T1000 (cell line): Measurements from ENCODE around the gene DAD1.
A peak's percentile ranks its signal among the peaks of the same experiment; 100 is the strongest.
"Not testable (repeated sequence)": the region's sequence is repeated elsewhere in the genome, so short reads cannot be mapped to it uniquely, and the experiment has no call there.

Experiments used
- DNase-seq: peaks from one replicate; lab custom pipeline; 2025; ENCODE audit warnings: mixed read lengths; lab: John Stamatoyannopoulos, UW

Gene DAD1

DNA sequence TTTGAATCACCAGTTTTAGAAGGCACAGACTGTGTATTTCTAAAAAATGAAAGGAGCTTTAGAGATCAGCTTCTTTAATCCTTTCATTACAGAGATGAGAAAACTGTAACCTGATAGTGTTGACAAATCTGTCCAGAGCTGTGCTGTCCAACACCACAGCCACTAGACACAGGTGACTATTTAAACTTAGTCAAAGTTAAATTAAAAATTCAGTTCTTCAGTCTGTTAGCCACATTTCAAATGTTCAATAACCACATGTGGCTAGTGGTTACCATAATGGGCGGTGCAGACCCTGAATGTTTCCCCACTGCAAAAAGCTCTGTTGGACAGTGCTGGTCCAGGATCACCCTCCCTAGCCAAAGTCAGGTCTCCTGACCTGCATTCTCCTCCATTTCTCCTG, 21.6 kb downstream of the DAD1 start:
- no peak for DNase-seq

DNA sequence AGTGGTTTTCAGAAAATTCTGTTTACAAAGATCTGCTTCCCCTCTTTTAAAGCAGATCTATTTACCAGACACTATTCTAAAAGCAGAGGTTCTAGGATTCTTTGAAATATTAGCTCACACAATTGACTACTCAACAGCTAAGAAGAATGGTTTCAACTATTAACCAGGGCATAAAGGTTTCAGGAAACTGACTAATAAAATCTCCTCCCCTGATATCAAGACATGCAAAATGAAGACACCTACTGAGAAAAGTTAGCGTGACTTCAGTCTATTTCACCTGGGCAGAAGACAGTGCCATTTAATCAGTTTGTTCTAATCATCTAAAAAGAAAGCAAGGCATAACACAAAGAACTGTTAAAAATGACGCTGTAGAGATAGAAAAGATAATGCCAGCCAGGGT, 22.2 kb downstream of the DAD1 start:
- DNase-seq, result no peak

DNA sequence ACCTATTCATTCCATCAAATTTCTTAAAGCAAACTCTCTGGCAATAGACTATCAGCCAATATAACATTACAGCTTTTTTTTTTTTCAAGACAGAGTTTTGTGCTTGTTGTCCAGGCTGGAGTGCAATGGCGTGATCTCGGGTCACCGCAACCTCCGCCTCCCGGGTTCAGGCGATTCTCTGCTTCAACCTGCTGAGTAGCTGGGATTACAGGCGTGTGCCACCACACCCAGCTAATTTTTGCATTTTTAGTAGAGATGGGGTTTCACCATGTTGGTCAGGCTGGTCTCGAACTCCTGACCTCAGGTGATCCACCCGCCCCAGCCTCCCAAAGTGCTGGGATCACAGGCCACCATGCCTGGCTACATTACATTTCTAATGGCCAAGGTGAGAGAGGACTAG, 22.8 kb downstream of the DAD1 start:
- not testable (repeated sequence) for DNase-seq

DNA sequence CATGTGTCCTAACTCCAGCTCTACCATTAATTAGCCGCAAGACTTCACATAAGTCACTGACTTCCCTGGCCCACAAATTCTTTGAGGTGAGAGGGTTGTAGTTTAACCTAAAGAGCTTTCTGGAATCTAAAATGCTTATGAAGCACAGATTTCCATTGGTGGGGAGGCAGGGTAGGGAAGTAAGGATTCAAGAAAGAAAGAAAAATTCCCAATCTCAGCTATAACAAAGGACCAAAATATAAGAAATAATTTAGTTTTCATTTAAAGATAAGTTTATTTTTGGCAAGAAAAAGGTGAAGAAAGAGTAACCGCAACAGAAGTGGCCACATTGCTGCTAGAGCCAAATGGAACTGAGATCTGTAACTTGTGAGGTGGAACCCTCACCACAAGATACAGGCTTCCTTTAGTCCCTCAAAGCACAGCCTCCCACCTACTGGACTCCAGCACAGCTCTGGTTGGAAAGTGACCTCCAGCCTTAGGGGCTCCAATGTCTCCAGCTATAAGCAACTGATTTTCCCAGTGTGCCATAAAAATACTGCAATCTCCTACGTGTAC, 23.6 kb downstream of the DAD1 start:
- no peak for DNase-seq

DNA sequence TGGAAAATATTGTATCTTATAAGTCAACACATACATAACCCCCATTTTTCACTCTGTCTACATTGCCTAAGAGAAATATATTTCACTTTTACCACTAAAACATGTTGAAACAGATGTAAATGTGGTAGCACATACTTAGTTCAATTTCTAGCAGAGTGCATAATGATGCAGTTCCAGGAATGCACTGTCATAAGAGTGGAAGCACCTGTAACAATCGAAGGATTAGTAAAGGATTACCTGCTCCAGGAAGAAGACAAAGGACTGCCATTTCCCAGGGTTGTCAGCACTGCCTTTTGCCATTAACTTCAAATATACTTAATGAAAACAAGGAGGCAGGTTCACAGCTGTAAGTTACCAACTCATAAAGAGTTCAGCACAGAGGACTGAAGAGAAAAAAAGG, 24.6 kb downstream of the DAD1 start:
- DNase-seq, result no peak

DNA sequence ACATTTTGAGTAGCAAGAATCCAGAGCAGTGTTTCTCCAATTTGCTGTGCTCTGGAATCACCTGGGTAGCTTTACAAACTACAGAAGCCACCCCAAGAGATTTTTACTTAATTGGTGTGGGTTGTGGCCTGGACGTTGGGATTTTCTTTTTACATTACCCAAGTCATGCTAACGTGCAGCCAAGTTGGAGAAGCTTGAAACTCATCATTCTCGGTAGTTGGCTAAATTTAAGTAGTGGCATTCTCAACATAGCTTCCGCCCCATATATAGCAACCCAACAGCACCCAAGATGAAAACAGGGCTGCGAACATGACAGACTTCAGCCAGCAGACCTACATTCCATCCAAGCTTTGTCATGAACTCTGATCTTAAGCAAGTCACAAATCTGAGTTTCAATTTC, 25.0 kb downstream of the DAD1 start:
- no peak for DNase-seq

DNA sequence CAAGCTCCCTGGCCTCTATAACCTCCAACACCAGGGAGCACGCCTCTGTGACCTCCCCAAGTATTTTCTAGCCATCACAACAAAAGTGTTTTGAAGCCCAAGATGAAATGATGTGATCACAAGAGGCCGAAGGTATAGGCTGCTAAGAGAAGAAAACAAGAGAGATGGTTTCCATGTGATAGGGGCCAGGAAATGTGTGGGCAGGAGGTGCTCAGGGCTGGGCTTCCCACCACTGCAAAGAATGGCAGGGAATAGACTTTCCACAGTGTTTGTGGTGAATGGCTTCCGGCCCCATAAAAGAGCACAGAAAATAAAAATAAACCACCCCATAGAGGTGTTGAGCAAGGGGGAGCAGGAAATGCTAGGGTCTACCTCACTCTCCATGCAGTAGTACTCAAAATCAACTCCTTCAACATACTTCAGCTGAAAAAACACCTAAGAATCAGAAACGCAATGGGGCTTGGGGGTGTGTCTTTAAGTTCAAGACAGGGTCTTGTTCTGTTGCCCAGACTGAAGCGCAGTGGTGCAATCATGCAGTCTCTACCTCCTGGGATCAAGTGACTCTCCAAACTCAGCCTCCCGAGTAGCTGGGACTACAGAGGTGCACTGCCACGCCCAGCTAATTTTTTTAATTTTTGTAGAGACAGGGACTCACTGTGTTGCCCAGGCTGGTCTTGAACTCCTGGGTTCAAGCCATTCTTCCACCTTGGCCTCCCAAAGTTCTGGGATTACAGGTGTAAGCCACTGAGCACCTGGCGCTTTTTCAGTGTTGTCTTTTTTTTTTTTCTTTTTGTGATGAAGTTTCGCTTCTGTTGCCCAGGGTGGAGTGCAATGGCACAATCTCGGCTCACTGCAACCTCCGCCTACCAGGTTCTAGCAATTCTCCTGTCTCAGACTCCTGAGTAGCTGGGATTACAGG, 27.1 kb downstream of the DAD1 start:
- no peak for DNase-seq

DNA sequence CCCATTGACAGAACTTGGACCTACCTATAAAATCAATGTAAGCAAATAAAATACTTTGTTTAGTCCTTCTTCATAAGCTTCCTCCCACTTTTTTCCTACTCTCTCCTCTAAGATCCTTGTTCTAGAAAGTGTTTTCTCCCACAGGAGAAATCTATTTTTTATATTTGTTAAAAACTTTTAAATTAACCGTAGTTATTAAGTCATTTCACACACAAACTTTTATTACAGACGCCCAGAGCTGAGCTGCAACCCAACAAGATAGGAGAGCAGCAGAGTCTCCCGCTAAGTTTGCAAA, 27.7 kb downstream of the DAD1 start:
- no peak for DNase-seq

DNA sequence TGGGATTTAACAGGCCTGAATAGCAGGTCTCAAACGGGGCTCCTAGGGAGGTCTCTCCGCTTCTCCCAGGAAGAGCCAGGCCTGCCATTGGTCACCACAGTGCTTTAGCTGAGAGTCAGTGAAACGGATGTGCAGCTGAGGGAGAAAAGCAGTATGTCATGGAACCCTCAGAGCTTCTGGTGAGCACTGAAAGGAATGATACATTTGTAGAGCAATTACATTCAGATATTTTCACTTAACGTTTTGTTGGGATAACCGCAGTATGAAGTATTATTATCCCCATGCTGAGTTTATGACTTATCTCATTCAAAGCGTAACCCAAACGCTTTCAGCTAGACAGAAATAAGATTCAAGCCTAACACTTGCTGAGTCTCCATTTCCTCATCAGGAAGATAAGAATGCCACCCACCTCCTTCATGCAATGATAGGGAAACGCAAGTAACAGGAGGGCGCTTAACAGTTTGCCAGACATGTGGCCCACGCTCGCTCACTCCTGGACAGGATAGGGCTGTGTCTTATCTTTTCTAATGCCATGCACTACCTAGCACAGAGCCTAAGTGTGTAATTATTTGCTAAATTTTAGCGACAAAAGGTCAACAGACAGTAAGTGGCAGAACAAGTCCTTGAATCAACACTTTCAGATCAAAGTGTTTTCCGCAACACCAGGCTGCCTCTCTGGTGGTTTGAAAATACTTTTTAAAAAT, 28.2 kb downstream of the DAD1 start:
- no peak for DNase-seq

DNA sequence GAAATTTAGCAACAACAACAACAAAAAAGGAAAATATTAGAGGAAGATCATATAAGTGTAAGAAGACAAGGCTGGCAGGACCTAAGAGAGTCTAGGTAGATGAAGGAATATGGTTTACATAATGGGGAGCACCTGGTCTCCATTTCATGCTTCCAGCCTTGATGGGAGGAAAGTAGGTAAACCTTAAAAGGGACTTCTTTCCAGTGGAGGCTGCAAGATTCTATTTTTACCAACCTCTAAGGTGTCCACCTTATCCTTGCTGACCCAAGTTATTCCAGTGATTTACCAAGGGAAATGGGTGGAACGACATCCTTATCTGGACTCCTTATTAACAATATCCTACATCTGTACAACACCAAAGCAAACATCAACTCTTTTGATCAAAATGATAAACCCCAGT, 30.0 kb downstream of the DAD1 start:
- no peak for DNase-seq

DNA sequence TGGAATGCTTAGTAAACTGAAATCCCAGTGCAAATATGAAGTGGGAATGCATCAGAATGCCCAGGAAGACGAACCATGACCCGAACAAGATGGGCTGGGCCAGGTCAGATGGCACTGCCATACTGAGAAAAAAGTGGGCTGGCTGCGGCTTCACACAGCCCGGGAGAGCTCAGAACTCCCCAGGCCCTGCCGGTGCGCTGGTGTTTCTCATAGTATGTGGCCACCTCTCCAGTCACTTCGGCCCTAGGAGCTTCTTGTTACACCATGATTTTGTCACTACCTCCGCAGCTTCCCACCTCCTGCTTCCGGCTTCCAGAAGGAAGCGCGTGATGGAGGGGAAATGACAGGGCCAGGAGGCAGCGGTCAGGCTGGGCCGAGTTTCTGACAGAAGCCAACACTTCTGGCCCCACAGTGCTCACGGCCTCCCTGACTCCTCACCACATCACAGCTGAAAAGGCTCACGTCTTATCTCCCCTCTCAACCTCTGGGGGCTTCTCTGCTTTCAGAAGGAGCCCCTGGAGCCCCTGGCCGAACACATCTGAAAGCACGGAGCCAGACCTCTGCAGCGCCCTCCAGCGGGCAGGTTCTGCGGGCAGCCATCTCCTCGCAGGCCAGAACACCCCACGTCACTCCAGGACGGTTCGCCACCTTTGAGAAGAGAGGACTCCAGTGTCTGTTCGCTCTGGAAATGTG, 30.7 kb downstream of the DAD1 start:
- no peak for DNase-seq

DNA sequence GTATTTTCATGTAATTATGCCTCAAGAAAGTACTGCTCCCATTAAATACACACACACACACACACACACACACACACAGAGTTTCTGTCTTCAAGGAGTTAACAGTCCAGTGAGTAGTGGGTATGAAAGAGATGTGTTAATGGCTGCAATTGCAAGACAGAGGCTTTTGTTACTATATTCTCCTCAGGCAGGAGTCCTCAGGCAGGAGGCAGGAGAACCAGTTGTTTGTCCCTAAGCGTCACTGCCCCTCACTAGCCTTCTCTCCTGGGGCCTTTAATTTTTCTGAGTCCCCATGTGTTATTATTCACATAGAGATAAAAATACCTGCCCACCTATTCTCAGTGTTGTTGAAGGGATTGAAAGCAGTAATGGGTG, 31.2 kb downstream of the DAD1 start:
- no peak for DNase-seq

DNA sequence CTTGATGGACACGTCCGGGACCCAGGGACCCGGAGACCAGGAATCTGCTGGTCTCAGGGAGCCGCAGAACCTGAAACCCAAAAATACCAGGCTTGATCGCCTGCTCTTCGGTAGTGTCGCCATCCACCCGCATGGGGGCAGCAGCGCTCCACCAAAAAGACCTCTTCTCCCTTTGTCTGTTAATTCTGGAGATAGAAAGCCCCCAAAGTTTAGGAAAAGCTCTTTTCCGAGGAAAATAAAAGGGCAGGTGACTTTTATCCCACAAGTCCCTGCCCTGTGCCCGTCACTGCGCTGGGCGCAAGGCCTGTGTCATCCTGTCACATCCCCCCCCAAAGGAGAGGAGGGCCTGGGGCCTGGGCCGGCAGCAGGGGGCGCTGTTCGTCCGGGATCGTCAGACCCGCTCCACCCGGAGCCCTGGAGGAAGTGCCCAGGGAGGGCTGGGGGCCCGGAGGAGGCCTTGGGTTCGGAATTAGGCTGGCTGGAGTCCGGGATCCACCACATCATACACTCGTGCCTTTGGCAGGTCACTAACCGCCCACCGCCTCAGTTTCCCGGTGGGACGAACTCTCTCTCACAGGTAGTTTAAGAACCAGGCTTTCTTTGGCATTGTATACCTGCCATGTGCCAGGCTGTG, 31.9 kb downstream of the DAD1 start:
- DNase-seq, result peak; percentile 68

DNA sequence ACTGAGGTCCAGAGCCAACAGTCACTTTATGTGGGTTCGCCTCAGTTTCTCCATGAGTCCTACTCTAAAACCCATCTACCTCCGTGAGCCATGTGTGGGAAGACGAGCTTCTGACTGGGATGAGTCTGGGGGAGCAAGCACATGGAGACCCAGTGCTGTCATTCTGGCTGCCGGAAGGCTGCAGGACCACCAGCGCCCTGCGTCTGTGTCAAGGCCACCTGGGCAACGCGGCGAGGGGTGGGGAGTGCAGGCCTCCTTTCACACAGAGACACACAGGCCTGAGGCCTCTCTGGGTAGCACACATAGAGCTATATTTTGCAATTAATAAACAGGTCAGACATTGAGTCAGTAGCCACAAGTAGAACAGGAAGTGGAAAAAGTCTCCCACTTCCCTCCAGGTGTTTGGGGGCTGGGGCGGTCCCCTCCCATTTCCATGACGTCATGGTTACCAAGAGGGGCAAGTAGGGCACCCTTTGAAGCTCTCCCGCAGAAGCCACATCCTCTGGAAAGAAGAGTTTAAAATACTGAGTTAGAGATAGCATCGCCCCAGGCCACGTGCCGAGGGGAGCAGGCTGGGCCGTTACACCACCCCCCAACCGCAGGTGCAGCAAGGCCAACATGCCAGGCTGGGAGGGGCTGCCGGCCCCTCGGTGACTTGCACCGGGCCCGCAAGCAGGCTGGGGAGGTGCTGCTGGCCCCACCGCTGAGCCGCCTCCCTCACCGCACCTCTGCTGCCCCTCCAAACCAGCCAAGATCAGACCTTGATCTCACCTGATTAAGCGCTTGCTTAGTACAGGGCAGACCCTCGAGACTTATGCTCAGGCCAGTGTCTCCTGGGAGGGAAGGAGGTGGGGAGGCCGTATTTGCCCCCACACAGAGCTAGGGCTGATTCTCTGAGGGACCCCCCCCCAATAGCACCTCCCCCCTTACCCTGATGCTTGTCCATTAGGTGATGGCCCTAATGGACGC, 32.7 kb downstream of the DAD1 start:
- DNase-seq, result peak; percentile 71

DNA sequence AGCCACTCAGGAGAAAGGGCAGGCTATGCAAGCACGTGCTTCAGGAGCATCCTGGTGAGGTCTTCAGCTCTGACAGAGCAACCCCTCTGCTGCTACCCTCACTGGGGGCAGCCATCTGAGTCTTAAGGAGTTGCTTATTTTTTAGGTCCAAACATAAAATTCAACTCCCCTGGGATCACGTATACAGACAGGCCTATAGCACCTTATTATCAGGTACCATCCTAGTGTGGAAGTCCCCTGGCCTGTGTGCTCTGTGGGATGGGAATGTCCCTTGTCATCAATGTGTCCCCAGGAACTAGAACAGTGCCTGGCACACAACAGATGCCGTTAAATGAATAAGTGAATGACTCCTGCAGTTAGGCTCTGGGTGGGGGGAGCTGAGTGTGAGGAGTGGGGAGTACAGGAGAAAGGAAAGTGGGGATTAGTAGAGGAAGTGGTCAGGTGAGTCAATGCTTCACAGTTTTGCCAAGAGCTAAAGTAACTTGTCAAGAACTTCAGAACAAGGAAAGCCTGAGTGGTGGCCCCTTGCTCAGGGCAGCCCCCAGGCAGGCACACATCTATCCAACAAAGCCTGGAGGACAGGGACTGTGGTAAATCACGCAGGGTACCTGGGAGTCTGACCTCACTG, 33.5 kb downstream of the DAD1 start:
- DNase-seq, result no peak

DNA sequence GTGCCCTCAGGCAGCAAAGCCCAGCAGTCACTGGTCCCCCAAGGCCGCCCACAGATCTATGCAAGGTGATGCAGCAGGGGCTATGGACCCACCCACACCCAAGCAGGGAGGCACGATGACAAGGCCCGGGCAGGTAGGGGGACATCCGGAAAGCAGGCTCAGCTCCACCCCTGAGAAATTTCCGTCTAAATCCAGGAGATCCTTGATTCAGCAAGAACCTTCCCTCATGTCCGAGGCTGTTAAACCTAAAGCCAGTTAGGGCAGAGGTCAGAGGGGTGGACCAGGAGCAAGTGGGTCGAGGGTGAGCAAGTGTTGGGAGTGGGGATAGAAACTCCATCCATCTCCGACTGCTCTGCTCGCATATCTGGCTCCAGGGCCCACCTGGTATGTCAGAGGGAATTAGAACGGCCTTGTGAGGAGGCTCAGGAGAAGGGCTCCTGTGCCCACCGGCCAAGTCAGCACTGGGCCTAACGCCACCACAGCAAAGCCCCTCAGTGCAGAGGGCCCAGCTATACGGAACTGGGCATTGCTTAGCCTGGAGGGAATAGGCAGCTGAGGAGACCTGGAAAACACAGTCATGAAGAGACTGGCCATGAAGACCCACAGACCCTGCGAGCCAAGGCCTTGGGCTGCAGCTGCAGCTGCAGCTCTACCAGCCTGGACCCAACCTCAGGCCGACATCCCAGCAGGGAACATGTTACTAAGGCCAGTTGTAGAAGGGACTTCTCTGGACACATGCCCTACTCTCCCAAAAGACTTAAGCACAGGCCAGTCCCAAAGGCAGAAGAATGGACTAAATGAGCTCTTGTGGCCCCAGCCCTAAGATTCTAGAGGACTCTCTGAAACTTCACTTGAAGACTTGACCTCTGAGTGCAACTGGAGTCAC, 34.3 kb downstream of the DAD1 start:
- DNase-seq, result no peak

DNA sequence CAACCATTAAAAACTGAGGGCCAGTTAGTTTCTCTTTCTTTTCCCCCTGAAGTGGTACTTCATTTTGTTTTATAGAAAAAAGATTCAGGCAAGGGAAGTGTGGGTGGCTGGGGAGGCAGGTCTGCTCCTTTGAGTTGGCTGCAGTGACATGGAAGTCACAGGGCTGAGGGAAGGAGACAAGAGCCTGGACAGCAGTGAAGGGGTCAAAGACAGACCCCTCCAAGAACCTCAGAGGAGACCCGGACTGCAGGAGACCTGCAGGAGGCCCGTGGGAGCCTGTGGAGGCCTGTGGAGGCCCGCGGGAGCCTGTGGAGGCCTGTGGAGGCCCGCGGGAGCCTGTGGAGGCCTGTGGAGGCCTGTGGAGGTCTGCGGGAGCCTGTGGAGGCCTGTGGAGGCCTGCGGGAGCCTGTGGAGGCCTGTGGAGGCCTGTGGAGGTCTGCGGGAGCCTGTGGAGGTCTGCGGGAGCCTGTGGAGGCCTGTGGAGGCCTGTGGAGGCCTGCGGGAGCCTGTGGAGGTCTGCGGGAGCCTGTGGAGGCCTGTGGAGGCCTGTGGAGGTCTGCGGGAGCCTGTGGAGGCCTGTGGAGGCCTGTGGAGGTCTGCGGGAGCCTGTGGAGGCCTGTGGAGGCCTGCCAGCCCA, 35.0 kb downstream of the DAD1 start:
- DNase-seq, result not testable (repeated sequence)

DNA sequence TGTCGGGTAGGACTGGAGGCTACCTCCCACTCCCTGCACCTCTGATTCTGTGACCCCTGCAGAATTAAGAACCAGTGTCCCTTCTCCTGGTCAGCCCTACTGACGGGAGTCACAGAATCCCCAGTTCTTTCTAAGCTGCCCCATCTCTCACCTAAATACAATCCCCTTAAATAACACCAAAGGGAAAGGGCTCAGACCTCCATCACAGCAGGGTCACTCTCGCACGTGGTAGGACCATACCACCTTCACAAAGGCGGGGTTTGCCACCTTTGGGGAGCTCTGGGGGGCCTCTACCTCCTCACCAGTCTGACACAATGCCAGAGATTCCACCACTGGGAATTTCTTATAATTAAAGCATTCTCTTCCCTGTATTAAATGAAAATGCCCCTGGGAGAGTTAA, 35.6 kb downstream of the DAD1 start:
- DNase-seq, result no peak

DNA sequence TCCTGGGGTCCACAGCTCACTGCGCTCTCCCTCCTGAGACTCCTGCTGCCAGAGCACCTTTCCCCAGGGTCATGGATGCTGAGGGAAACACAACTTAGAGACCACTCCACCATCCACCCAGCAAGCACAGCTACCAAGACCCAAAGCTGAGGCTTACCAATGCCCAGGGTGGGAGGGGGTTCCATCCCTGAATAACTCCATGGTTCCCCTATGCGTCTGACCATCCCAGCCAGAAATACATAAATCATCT, 36.3 kb downstream of the DAD1 start:
- no peak for DNase-seq
